Measurements from ENCODE around the gene ATP13A5.

GRCh38 chr3:193236599-193236998 lies 142.0 kb downstream of the ATP13A5 start:
- TF ChIP-seq POLR2A (IDR thresholded peaks at IDR 0.05) = no peak
- TF ChIP-seq CTCF (IDR thresholded peaks at IDR 0.05) = no peak
